Activated T-cell treated with anti-CD3 and anti-CD28 coated beads, Interleukin-2, amount 50 U/mL, for 24 hours (primary cell): ENCODE data around the gene TAB3.
"Not testable (repeated sequence)": the region's sequence is repeated elsewhere in the genome, so short reads cannot be mapped to it uniquely, and the experiment has no call there.

ENCODE experiments used
- DNase-seq: peaks from one replicate; pipeline ENCODE4 v3.0.0-alpha.2; 2020
- H3K27ac Mint-ChIP-seq: 2 replicates; pipeline ENCODE4 v1.8.0; 2020; ENCODE audit warnings: mild to moderate bottlenecking, mixed read lengths
- H3K27me3 Mint-ChIP-seq: 2 replicates; pipeline ENCODE4 v1.8.0; 2020; ENCODE audit warnings: mixed read lengths
- H3K36me3 Mint-ChIP-seq: 2 replicates; pipeline ENCODE4 v1.8.0; 2020; ENCODE audit warnings: low read depth, mixed read lengths
- H3K4me1 Mint-ChIP-seq: 2 replicates; pipeline ENCODE4 v1.8.0; 2020; ENCODE audit warnings: low read depth, mixed read lengths
- H3K4me3 Mint-ChIP-seq: 2 replicates; pipeline ENCODE4 v1.8.0; 2020; ENCODE audit warnings: mild to moderate bottlenecking, moderate library complexity, mixed read lengths
- H3K9me3 Mint-ChIP-seq: 2 replicates; pipeline ENCODE4 v1.8.0; 2020; ENCODE audit warnings: mixed read lengths

TAB3 gene

GRCh38 chrX:30814978-30815377 lies 74.1 kb downstream of the TAB3 start:
- H3K4me1 Mint-ChIP-seq, result no peaks in the 10 kb centered on the region
- no peaks in the 10 kb centered on the region for H3K9me3 Mint-ChIP-seq
- H3K27me3 Mint-ChIP-seq, result peaks cover 16% of the 10 kb centered on the region
- H3K4me3 Mint-ChIP-seq, result no peak overlapping the region
- H3K27ac Mint-ChIP-seq, result no peak overlapping the region
- no peak for DNase-seq
- no peaks in the 10 kb centered on the region for H3K36me3 Mint-ChIP-seq

- H3K4me1 Mint-ChIP-seq, result no peaks in the 10 kb centered on the region
- no peak overlapping the region for H3K4me3 Mint-ChIP-seq
- no peaks in the 10 kb centered on the region for H3K9me3 Mint-ChIP-seq
- DNase-seq, result no peak
- peaks cover 24% of the 10 kb centered on the region for H3K27me3 Mint-ChIP-seq
- H3K27ac Mint-ChIP-seq, result no peak overlapping the region
- no peaks in the 10 kb centered on the region for H3K36me3 Mint-ChIP-seq
Observed at GRCh38 chrX:30812326-30812725, 76.7 kb downstream of the TAB3 start.

GRCh38 chrX:30806187-30806728 lies 82.8 kb downstream of the TAB3 start:
- Mint-ChIP-seq H3K27me3 (peaks cover 30% of the 10 kb centered on the region), H3K4me1 (no peaks in the 10 kb centered on the region), H3K36me3 (no peaks in the 10 kb centered on the region), H3K9me3 (no peaks in the 10 kb centered on the region), H3K4me3 (no peak overlapping the region), H3K27ac (no peak overlapping the region)
- no peak for DNase-seq

GRCh38 chrX:30804462-30804861 lies 84.6 kb downstream of the TAB3 start:
- no peaks in the 10 kb centered on the region for H3K9me3 Mint-ChIP-seq
- no peaks in the 10 kb centered on the region for H3K4me1 Mint-ChIP-seq
- no peak overlapping the region for H3K27ac Mint-ChIP-seq
- peaks cover 25% of the 10 kb centered on the region for H3K27me3 Mint-ChIP-seq
- H3K36me3 Mint-ChIP-seq, result no peaks in the 10 kb centered on the region
- no peak overlapping the region for H3K4me3 Mint-ChIP-seq
- DNase-seq, result no peak

- Mint-ChIP-seq H3K27me3 (no peaks in the 10 kb centered on the region), H3K36me3 (no peaks in the 10 kb centered on the region), H3K4me1 (no peaks in the 10 kb centered on the region), H3K9me3 (no peaks in the 10 kb centered on the region), H3K4me3 (no peak overlapping the region), H3K27ac (no peak overlapping the region)
- DNase-seq, result no peak
Observed at GRCh38 chrX:30800901-30801300, 88.2 kb downstream of the TAB3 start.

GRCh38 chrX:30799327-30799726 lies 89.7 kb downstream of the TAB3 start:
- Mint-ChIP-seq H3K36me3 (no peaks in the 10 kb centered on the region), H3K27me3 (no peaks in the 10 kb centered on the region), H3K4me1 (no peaks in the 10 kb centered on the region), H3K9me3 (no peaks in the 10 kb centered on the region), H3K27ac (no peak overlapping the region), H3K4me3 (no peak overlapping the region)
- no peak for DNase-seq

- Mint-ChIP-seq H3K36me3 (no peaks in the 10 kb centered on the region), H3K27me3 (no peaks in the 10 kb centered on the region), H3K9me3 (no peaks in the 10 kb centered on the region), H3K4me3 (no peak overlapping the region), H3K27ac (no peak overlapping the region), H3K4me1 (no peaks in the 10 kb centered on the region)
- DNase-seq, result no peak
Observed at GRCh38 chrX:30798810-30799209, 90.2 kb downstream of the TAB3 start.

GRCh38 chrX:30797301-30797700 lies 91.8 kb downstream of the TAB3 start:
- H3K36me3 Mint-ChIP-seq, H3K4me3 Mint-ChIP-seq, H3K9me3 Mint-ChIP-seq, DNase-seq, H3K4me1 Mint-ChIP-seq, H3K27me3 Mint-ChIP-seq, H3K27ac Mint-ChIP-seq: not testable (repeated sequence)

- no peaks in the 10 kb centered on the region for H3K4me1 Mint-ChIP-seq
- H3K9me3 Mint-ChIP-seq, result no peaks in the 10 kb centered on the region
- DNase-seq, result no peak
- no peaks in the 10 kb centered on the region for H3K36me3 Mint-ChIP-seq
- H3K27ac Mint-ChIP-seq, result no peak overlapping the region
- no peaks in the 10 kb centered on the region for H3K27me3 Mint-ChIP-seq
- H3K4me3 Mint-ChIP-seq, result no peak overlapping the region
Observed at GRCh38 chrX:30795981-30796958, 92.8 kb downstream of the TAB3 start.

- no peaks in the 10 kb centered on the region for H3K27me3 Mint-ChIP-seq
- no peaks in the 10 kb centered on the region for H3K36me3 Mint-ChIP-seq
- no peak overlapping the region for H3K27ac Mint-ChIP-seq
- no peaks in the 10 kb centered on the region for H3K4me1 Mint-ChIP-seq
- no peaks in the 10 kb centered on the region for H3K9me3 Mint-ChIP-seq
- no peak overlapping the region for H3K4me3 Mint-ChIP-seq
- DNase-seq, result no peak
Observed at GRCh38 chrX:30794497-30794896, 94.6 kb downstream of the TAB3 start.

- H3K27ac Mint-ChIP-seq, result no peak overlapping the region
- no peaks in the 10 kb centered on the region for H3K9me3 Mint-ChIP-seq
- no peak for DNase-seq
- no peak overlapping the region for H3K4me3 Mint-ChIP-seq
- no peaks in the 10 kb centered on the region for H3K36me3 Mint-ChIP-seq
- no peaks in the 10 kb centered on the region for H3K4me1 Mint-ChIP-seq
- no peaks in the 10 kb centered on the region for H3K27me3 Mint-ChIP-seq
Observed at GRCh38 chrX:30793767-30794103, 95.3 kb downstream of the TAB3 start.

GRCh38 chrX:30793075-30793766 lies 95.8 kb downstream of the TAB3 start:
- Mint-ChIP-seq H3K27me3 (no peaks in the 10 kb centered on the region), H3K4me1 (no peaks in the 10 kb centered on the region), H3K27ac (no peak overlapping the region), H3K9me3 (no peaks in the 10 kb centered on the region), H3K4me3 (no peak overlapping the region), H3K36me3 (no peaks in the 10 kb centered on the region)
- no peak for DNase-seq

GRCh38 chrX:30791296-30792278 lies 97.5 kb downstream of the TAB3 start:
- no peak overlapping the region for H3K4me3 Mint-ChIP-seq
- DNase-seq, result no peak
- no peaks in the 10 kb centered on the region for H3K9me3 Mint-ChIP-seq
- H3K27ac Mint-ChIP-seq, result no peak overlapping the region
- peaks cover 4% of the 10 kb centered on the region for H3K27me3 Mint-ChIP-seq
- H3K36me3 Mint-ChIP-seq, result no peaks in the 10 kb centered on the region
- H3K4me1 Mint-ChIP-seq, result peaks cover 1% of the 10 kb centered on the region

- Mint-ChIP-seq H3K9me3 (no peaks in the 10 kb centered on the region), H3K36me3 (no peaks in the 10 kb centered on the region), H3K4me3 (no peak overlapping the region), H3K27me3 (peaks cover 12% of the 10 kb centered on the region), H3K4me1 (peaks cover 10% of the 10 kb centered on the region), H3K27ac (no peak overlapping the region)
- DNase-seq, result no peak
Observed at GRCh38 chrX:30787012-30787411, 102.0 kb downstream of the TAB3 start.
